Inferior parietal cortex (tissue), 1 donor: ENCODE results near the gene MTG1.

ENCODE experiments used
- DNase-seq: peaks from one replicate; pipeline ENCODE4 v3.0.0-alpha.2; 2016; ENCODE audit errors: extremely low spot score

The MTG1 gene, protein sequence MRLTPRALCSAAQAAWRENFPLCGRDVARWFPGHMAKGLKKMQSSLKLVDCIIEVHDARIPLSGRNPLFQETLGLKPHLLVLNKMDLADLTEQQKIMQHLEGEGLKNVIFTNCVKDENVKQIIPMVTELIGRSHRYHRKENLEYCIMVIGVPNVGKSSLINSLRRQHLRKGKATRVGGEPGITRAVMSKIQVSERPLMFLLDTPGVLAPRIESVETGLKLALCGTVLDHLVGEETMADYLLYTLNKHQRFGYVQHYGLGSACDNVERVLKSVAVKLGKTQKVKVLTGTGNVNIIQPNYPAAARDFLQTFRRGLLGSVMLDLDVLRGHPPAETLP

DNA sequence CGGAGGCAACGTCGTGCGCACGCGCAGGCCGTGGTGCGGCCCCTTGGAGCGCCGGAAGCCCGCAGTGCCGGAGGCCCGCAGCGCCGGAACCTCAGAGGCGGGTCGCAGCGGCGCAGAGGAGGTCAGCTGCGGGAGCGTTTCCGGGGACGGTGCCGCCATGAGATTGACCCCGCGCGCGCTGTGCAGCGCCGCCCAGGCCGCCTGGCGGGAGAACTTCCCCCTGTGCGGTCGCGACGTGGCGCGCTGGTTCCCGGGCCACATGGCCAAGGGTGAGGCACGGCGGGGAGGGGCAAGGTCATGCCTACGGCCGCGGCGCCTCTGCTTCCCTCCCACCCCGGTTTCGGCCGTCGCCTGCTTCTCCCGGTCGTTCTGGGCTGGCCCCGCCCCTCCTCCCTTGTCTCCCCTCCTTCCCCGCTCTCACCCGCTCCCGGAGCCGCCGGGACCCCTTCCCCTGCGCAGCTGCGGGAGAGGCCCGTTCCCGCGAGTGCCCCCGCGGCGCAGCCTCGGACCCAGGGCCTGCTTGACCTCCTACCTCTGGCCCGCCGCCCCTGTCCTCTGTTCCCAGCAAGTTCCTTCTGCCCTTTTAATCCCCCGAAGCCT lies at the start of gene MTG1:
Gene MTG1, plus strand, starts transcription at position 94 of the 600 bp plus-strand sequence. Its CDS starts 64 bp downstream, at position 158.
- peak; percentile 96 for DNase-seq

DNA sequence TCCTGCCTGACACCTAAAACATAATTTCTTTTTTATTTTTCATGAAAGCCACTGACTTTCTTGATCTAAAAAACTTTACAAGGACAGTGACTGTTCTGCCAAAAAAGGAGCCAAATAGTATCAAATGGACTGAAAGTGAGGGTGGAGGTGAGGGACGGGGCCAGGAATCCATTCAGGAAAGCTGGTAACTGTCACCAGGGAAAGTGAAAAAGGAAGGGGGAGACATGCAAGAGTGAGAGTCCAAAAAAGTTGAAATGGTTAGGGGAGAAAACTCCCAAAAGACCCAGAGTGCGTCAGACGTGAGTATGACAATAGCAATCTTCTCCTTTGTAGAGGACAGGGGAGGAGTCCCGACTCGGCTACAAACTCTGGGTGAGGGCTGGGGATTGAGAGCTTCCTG lies 49.7 kb upstream of the MTG1 start:
- DNase-seq, result no peak

DNA sequence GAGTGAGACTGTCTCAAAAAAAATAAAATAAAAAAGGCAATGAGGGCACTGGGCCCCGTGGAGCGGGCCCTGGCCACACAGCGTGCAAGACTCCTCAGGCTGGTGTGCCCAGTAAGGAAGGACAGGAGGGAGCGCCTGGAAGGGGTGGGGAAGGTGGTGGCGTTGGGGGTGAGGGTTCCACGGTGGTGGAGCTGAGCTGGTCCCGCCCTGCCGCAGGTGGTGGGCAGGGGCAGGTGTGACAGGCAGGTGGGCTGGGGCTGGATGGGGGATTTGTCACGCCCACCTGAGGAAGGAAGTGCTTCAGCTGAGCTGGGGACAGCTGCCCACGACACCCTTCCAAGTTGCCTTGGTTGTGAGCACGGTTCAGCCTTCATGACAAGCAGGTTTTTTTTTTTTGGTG lies 47.5 kb upstream of the MTG1 start:
- no peak for DNase-seq

DNA sequence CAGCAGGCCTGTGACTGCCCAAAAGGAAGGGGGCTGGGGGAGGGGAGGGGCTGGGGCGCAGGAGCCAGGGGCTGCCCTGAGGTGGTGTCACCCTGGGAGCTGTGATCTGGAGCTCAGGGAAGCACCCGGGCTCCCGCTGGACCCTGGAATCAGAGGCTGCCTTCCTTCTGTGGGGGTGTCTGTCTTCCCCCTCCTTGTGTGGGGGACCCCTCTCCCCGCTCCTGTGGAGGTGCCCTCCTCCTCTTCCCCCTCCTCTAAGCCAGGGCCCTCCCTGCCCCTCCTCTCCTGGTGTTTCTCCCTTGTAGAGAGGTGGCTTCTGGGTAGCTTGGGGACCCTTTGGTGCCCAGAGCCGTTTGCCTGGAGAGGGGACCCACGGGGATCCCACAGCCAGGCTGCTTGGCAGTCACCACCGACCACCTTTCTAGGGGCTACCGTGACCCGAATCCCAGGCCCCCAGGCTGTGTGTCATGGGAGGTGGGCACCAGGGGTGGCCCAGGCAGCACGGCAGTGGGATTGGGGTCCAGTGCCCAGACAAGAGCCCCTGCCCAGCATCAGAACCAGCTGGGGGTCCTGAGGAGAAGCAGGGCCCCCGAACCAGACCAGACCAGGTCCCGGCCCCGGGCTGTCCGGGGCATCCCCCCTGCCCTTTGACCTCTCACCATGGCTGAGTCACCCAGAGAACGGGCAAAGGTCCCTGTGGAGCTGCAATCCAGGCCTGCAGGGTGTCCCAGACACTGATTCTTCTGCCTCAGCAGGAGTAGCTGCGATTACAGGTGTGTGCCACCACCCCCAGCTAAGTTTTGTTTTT lies 46.0 kb upstream of the MTG1 start:
- no peak for DNase-seq

DNA sequence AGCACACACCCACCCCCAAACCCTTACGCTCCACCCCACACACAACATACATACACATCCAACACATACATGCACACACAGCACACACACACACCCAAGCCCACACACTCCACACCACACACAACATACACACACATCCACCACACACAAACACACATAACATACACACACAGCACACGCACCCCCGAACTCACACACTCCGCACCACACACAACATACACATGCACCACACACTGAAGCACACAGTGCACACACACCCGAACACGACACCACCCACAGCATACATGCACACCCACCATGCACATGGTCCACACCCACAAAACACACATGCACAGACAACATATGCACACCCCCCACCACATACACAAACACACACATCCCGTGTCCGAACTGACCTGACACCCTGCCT lies 44.8 kb upstream of the MTG1 start:
- no peak for DNase-seq

DNA sequence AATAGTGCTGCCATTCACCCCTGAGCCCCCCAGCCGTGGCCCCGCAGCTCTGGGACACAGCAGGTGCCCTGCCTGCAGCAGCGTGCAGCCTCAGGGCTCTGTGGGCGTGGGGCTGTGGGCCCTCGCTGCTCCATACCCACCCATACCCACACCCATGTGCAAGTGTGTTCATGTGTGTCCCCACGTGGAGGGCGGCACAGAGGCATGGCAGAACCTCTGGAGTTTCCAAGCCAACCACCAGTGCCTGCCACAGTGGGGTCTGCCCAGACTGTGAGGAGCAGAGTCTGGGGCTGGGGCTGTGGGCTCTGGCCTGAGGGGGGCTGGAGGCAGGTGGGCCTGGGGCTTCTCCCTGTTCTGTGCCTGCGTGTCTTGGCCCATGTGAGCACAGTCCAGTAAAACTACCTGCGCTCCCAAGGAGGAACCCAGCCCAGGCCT lies 44.4 kb upstream of the MTG1 start:
- DNase-seq, result no peak

DNA sequence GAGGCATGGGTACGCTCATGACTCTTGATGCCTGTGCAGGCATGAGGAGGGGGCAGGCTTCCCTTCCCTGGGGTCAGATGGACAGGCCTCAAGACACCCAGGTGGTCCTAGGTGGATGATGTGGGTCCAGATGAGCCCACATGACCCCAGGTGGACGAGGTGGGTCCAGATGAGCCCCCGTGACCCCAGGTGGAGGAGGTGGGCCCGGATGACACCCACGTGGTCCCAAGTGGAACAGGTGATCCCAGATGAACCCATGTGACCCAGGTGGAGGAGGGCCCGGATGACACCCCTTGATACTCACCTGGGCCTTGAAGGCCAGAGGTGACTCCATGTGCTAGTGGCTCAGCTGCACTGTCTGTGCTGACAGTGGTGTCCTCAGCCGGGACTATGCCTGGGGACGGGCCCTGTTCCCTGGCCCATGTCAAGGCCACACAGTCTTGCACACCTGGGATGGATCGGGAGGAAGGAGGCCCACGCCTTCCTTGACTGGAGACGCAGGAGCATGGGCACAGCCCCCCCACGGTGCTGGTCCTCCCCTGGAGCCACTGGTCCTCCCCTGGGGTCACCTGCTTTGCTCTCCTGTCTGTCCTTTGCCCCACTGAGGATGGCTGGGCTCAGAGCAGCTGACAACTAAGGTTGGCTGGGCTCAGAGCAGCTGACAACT lies 43.5 kb upstream of the MTG1 start:
- no peak for DNase-seq

DNA sequence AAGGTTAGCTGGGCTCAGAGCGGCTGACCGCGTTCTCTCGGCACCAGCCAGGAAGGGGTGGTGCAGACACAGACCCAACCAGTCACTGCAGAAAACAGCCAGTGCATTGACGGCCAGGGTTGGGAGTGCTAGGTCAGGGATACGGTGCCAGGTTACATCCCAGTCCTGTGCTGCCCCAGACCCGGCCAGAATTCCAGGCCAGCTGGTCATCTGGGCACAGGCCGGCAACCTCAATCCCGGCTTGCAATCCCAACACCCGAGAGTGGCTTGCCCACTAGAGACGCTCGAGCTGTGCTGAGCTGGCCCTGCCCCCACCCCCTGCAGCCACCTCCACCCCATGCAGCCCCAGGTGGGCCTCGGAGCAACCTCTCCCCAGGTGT lies 43.0 kb upstream of the MTG1 start:
- no peak for DNase-seq

DNA sequence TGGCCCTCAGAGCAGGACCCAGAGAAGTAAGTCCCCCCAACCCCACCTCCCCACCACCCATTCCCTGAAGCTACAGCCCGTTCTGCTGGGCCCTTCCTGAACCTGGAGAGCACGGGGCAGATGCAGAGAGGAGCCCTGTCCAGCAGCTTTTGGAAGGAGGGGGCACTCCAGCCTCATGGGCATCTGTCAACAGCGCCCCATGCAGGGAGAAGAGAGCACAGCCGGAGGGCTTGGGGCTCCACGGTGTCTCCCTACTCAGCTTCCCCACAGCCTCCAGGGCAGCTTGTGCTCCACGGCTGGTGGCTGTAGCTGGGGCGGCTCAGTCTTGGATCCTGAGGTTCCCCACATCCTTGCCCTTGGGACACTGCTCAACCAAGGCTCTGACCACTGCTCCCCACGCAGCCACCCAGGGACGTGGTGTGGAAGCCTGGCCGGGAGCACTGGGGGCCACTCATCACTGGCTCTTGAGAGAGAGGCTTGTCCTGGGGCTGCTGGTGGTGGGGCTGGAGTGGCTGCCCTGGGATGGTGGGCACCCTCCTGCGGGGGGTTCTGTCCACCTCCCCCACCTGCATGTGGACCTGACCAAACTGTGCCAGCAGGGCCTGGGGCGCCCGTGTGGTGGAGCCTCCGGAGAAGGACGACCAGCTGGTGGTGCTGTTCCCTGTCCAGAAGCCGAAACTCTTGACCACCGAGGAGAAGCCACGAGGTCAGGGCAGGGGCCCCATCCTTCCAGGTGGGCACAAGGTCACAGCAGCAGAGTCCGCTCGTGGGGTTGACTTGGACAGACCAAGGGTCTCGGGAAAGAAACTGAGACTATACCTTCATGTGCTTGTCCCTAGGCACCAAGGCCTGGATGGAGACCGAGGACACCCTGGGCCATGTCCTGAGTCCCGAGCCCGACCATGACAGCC lies 42.3 kb upstream of the MTG1 start:
- DNase-seq, result no peak

DNA sequence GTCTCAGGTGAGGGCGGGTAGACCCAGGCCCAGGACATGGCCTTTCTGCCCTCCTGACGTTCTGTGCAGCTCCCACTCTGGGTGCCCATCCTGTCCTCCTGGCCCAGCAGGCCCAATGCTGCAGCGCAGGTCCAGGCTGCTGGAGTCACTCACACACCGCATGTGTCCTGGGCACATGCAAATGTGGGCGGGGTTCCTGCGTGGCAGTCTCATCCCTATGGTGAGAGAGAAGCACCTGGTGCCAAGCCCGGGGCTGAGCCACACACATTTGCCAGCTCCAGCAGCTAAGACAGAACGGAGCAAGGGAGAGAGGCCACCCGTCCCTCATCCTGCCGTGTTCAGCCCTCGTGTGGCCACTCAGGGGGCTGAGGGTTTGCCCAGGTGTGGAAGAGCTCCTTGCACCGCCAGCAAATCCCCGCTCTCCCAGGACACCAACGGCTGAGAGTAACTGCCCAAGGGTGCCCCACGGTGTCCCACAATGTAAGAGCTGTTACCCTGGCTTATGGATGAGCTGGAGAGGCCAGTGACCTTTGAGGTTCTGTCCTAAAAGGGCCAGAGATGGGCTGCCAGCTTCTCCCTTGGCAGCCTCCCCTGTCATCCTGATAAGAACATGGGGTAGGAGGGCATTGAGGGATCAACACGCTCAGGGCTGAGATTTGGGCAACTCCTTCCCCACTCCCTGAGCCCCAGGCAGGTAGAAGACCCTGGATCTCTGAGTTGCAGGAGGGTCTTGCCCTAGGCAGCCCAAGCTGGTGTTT lies 40.6 kb upstream of the MTG1 start:
- DNase-seq, result no peak

DNA sequence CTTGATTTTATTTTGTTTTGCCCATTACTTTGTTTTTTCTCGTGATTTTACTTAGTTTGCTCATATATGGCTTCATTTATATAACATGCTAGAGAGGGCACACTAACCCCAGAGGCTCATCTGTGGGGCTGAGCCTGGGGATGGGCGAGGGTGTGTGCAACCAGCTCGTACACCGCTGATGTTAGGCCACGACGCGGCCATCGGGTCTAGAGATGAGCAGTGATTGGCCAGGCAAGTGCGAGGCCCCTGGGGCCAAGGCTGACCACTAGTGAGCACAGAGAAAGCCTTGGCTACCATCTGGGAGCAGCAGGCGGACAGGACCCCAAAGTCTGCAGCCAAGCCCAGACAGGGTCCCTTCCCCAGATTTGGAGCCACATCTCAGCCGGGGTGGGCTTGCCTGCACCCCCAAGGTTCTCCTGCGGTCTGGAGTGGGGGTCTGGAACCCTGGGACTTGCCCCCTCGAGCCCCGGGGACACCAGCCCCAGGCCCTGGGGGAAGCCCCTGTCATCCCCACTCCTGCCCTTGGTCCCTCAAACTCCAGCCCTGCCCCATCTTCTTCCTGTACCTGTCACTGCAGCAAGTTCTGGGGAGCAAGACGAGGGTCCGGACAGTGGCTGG lies 39.9 kb upstream of the MTG1 start:
- DNase-seq, result no peak

DNA sequence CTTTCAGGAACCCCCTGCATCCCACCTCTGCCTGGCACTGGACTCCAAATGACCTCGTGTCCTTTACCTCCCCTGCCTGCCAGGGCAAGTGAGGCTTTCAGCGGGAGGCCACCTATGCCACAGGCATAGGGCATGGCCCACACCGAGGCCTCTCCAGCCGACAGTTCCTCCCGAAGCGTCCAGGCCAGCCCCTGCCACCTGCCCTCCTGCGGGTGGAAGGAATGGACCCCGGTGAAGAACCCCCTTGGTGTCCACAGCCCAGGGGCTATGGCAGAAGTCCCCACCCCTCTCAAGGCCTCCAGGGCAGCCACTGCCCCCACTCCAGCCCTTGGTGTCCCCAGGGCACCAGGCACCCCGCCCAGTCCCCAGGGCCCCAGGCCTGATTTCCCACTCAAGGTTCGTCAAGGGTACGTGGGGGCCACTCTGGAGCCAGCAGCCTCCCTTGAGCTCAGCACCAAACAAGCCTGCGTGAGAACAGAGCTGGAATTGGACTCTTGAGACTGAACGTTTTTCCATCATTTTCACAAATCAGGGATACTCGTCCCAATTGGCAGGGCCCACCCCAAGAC lies 39.2 kb upstream of the MTG1 start:
- no peak for DNase-seq

DNA sequence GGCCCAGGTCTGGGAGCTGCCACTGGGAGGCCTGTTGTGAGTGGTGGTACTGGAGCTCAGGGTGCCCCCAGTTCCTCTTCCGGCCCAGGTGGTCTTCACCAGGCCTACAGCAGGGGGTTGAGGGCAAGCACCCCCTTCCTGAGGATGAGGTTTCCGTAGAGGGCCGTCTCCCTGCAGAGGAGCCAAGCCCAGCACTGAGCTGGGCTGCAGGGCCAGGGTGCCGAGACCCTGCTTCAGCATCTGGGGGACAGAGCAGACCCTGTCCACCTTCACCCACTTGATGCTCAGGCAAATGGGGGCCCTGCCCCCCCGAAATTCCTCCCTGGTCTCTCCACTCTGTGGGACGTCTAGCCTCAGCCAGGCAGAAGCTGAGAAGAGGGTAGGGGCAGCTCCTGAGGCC lies 38.7 kb upstream of the MTG1 start:
- DNase-seq, result no peak

DNA sequence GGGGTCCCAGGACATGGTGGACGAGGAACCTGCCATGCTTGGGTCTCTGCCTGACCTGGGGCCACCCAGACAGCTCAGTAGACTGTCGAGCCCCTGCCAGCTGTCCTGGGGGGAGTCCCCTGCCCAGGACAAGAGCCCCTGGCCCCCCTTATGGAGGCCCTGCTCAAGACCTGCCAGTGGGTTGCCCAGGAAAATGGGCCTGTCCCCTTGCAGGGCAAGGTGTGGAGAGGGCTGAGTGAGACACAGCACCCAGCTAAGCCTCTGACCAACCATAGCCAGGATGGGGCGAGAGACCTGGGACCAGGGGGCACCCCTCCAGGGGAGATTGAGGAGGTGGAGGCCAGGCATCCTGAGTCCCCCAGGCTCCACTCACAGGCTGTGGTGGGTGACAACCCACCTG lies 38.0 kb upstream of the MTG1 start:
- DNase-seq, result no peak

DNA sequence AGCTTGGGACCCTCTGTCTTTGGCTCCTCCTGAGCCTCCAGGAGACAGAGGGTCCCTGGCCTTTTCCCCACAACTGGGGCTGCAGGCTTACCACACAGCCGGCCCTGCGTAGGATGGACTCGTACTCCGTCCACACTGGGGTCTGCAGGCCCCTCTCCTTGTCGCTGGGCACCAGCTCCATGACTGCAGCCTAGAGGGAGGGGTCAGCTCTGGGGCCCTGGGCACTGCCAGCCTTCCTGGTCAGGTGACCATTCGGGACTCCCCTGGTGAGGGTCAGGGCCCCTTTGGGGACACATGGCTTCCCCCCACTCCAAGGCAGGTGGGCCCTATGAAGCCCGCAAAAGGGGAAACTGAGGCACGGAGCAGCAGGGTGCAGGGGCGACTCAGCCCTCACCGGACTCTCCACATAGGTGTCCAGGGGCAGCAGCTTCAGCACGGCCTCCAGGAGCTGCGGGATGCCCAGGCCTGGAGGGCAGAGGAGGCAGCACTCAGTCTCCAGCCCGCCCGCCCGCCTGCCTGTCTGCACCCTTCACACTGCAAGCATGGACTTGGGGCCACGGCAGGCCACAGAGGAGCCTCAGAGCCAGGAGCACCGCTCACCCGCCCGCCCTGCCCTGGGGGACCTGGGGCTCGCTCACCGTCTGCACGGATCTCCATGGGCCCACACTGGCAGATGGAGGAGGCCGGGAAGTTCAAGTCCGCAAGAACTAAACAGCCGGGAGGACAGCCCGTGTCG lies 37.2 kb upstream of the MTG1 start:
- no peak for DNase-seq

DNA sequence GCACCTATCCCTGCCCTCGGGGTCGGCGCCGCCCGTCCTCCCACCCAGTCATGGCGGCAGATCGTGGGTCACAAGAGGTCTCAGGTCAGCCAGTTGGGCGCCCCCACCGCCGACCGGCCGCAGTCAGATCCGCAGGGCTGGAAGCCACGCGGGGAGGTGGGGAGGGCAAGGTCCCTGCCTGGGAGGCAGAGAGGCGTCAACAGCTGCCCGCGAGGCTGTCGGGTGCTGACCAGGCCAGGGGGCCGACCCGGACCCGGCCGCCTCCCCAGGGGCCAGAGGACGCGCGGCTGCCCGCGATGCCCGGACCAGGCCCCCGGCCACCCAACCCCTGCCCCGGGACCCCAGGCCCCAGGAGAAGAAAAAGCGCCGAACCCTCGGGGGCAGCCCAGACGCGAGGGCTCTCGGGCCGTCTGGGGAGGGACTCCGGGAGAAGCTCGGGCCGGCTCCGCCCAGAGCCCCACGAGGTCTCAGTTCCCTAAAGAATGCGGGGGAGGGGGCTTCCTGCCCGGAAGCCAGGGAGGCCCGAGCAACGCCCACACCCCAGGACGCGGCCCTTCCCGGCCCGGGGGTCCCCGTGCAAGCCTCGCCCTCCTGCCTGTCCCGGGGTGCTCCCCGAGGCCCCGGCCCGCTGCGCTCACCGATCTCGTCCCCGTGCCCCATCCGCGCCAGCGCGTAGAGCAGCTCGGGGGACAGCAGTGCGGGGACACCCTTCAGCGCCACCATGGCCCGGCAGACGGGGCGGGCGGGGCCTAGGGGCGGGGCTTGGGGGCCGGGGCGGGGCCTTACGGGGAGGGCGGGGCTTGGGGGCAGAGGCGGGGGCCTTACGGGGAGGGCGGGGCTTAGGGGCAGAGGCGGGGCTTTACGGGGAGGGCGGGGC lies 36.4 kb upstream of the MTG1 start, which contains the start of gene FUOM:
Gene FUOM, minus strand, starts transcription at position 735 of the 877 bp plus-strand sequence. Its CDS starts 12 bp downstream, at position 723.
- no peak for DNase-seq

DNA sequence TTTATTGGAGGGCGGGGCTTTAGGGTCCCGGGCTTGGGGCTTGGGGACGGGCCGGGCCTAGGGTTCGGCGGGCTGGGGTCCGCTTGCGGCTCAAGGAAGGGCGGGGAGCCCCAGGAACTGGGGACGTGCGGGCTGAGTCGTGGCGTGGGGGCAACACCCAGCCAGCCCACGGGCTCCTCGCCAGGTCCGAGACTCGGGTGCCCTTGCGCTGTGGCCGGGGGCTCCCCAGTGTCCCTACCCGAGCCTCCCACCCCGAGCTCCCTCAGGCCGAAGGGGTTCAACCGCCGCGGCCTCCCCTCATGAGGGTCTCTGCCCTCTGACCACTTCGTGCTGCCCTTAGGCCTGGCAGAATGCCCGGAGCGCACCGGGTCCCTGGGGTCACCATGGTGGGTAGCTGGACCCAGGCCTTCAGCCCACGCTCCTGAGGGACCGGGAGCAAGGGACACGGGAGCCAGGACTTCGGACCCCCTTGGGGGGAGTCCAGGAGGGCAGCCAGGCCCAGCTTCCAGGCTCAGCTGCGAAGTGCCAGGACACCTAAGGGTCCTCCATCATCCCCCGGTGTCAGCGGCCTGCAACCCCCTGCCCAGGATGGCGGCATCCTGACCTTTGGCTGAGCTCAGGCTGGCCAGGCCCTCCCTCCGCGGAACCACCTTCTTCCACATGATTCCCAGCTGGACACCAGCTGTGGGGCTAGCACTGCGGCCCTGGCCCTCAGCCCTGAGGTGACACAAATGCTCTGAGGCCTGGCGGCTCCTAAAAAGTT lies 35.6 kb upstream of the MTG1 start:
- no peak for DNase-seq
